Neural progenitor cell (in vitro differentiated cells): ENCODE results near the gene NFATC1. TPM values are rescaled to one million over a fixed set of nuclear protein-coding genes. Genes with fewer than 3 reads are reported as not detected.
A peak's percentile ranks its signal among the peaks of the same experiment; 100 is the strongest.

Experiments
- DNase-seq: peaks from one replicate; pipeline ENCODE4 v3.0.0-alpha.2; 2016; ENCODE audit warnings: low spot score
- H2AFZ ChIP-seq: fragments of 200-600 bp; sonication (generic); replicated peaks from 2 replicates; pipeline ENCODE4 v1.6.1; 2016; ENCODE audit warnings: antibody characterized with exemption
- H3F3A ChIP-seq: fragments of 200-600 bp; sonication (generic); 2 replicates; pipeline ENCODE4 v1.6.1; 2016; ENCODE audit warnings: antibody characterized with exemption, low read depth
- H3K27ac ChIP-seq: fragments of 200-600 bp; sonication (generic); 2 replicates; pipeline ENCODE4 v1.5.1; 2016; ENCODE audit warnings: mild to moderate bottlenecking
- H3K27me3 ChIP-seq: fragments of 200-600 bp; sonication (generic); 2 replicates; pipeline ENCODE4 v1.6.1; 2016; ENCODE audit warnings: mild to moderate bottlenecking, moderate library complexity
- H3K36me3 ChIP-seq: fragments of 200-600 bp; sonication (generic); 2 replicates; pipeline ENCODE4 v1.5.1; 2016
- H3K4me1 ChIP-seq: fragments of 200-600 bp; sonication (generic); 2 replicates; pipeline ENCODE4 v1.6.1; 2016; ENCODE audit warnings: mixed run types
- H3K4me2 ChIP-seq: fragments of 200-600 bp; sonication (generic); 2 replicates; pipeline ENCODE4 v1.6.1; 2016
- H3K4me3 ChIP-seq: fragments of 200-600 bp; sonication (generic); 2 replicates; pipeline ENCODE4 v1.5.1; 2016
- H3K79me2 ChIP-seq: fragments of 200-600 bp; sonication (generic); 2 replicates; pipeline ENCODE4 v1.6.1; 2016; ENCODE audit warnings: low read depth
- H3K9ac ChIP-seq: fragments of 200-600 bp; sonication (generic); 2 replicates; pipeline ENCODE4 v1.6.1; 2016
- H3K9me3 ChIP-seq: fragments of 200-600 bp; sonication (generic); 2 replicates; pipeline ENCODE4 v1.5.1; 2016; ENCODE audit warnings: low read depth
- H4K20me1 ChIP-seq: fragments of 200-600 bp; sonication (generic); 2 replicates; pipeline ENCODE4 v1.6.1; 2016; ENCODE audit warnings: low read depth
- H3K27ac Mint-ChIP-seq: 3 replicates; pipeline ENCODE4 v1.8.0; 2021; ENCODE audit warnings: mixed read lengths
- H3K27me3 Mint-ChIP-seq: 2 replicates; pipeline ENCODE4 v1.8.0; 2022; ENCODE audit warnings: low read depth, mild to moderate bottlenecking, inconsistent platforms, moderate library complexity, mixed read lengths; ENCODE audit not compliant: insufficient read depth
- H3K36me3 Mint-ChIP-seq: 3 replicates; pipeline ENCODE4 v1.8.0; 2021; ENCODE audit warnings: mixed read lengths
- H3K4me1 Mint-ChIP-seq: 3 replicates; pipeline ENCODE4 v1.8.0; 2021; ENCODE audit warnings: mixed read lengths
- H3K4me3 Mint-ChIP-seq: 3 replicates; pipeline ENCODE4 v1.8.0; 2021; ENCODE audit warnings: mild to moderate bottlenecking, moderate library complexity, mixed read lengths
- H3K9me3 Mint-ChIP-seq: 3 replicates; pipeline ENCODE4 v1.8.0; 2020; ENCODE audit warnings: mixed read lengths
- EZH2 ChIP-seq: fragments of 200-600 bp; sonication (generic); IDR thresholded peaks from 2 replicates; pipeline ENCODE4 v1.6.1; 2017; ENCODE audit warnings: antibody characterized with exemption, mild to moderate bottlenecking, moderate library complexity
- EZH2phosphoT487 ChIP-seq: fragments of 200-600 bp; sonication (generic); IDR thresholded peaks from 2 replicates; pipeline ENCODE4 v1.6.1; 2017; ENCODE audit warnings: antibody characterized with exemption
- total RNA-seq: library from RNA; depleted of rRNA; stranded (reverse); fragments of >200 nt; gene quantifications from 2 replicates; pipeline ENCODE4 v1.2.3, GENCODE V29; 2015; ENCODE audit warnings: low replicate concordance
- TF ChIP-seq, protein P1 (sequence below): fragments of 200-600 bp; sonication (generic); IDR thresholded peaks from 2 replicates; pipeline ENCODE4 v1.5.1; 2017; ENCODE audit warnings: antibody characterized with exemption, mild to moderate bottlenecking

Gene NFATC1
- total RNA-seq: 2.2 and 2.3 TPM in 2 replicates

- Histone ChIP-seq H3K27me3 (peaks cover 96% of the 10 kb centered on the region), H3K9me3 (no peaks in the 10 kb centered on the region), H3K79me2 (no peaks in the 10 kb centered on the region), H3F3A (peaks cover 36% of the 10 kb centered on the region), H2AFZ (peak within 1 kb of the TSS; percentile 71), H3K27ac (no peak within 1 kb of the TSS), H3K4me2 (peak within 1 kb of the TSS; percentile 83), H3K36me3 (no peaks in the 10 kb centered on the region), H3K4me3 (peak within 1 kb of the TSS; percentile 55), H4K20me1 (peaks cover 53% of the 10 kb centered on the region), H3K4me1 (peaks cover 16% of the 10 kb centered on the region), H3K9ac (no peak within 1 kb of the TSS)
- Mint-ChIP-seq H3K4me3 (peak within 1 kb of the TSS; percentile 81), H3K27me3 (peaks cover 53% of the 10 kb centered on the region), H3K9me3 (peaks cover 2% of the 10 kb centered on the region), H3K4me1 (peaks cover 19% of the 10 kb centered on the region), H3K27ac (no peak within 1 kb of the TSS), H3K36me3 (no peaks in the 10 kb centered on the region)
- TF ChIP-seq EZH2: no peak
- TF ChIP-seq, protein P1, sequence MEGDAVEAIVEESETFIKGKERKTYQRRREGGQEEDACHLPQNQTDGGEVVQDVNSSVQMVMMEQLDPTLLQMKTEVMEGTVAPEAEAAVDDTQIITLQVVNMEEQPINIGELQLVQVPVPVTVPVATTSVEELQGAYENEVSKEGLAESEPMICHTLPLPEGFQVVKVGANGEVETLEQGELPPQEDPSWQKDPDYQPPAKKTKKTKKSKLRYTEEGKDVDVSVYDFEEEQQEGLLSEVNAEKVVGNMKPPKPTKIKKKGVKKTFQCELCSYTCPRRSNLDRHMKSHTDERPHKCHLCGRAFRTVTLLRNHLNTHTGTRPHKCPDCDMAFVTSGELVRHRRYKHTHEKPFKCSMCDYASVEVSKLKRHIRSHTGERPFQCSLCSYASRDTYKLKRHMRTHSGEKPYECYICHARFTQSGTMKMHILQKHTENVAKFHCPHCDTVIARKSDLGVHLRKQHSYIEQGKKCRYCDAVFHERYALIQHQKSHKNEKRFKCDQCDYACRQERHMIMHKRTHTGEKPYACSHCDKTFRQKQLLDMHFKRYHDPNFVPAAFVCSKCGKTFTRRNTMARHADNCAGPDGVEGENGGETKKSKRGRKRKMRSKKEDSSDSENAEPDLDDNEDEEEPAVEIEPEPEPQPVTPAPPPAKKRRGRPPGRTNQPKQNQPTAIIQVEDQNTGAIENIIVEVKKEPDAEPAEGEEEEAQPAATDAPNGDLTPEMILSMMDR: no peak
- no peak for TF ChIP-seq EZH2phosphoT487
- DNase-seq: peak; percentile 89
Measured at GRCh38 chr18:79395761-79396404, at the start of gene NFATC1. NFATC1 (plus strand) TSS chr18:79395930; CDS start chr18:79396225, 295 bp downstream.

DNA sequence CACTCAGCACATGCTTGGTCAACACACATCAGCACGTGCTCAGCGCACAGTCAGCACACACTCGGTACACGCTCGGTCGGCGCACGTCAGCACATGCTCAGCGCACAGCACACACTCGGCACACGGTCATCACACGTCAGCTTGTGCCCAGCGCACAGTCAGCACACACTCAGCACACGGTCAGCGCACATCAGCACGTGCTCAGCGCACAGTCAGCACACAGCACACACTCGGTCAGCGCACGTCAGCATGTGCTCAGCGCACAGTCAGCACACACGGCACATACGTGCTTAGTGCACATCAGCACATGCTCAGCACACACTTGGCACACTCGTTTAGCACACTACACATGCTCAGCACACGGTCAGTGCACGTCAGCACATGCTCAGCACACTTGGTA, 49.7 kb upstream of the NFATC1 start:
- Mint-ChIP-seq H3K27me3 (peaks cover 5% of the 10 kb centered on the region), H3K36me3 (peaks cover 31% of the 10 kb centered on the region), H3K27ac (no peak overlapping the region), H3K4me1 (no peaks in the 10 kb centered on the region), H3K4me3 (no peak overlapping the region), H3K9me3 (peaks cover 2% of the 10 kb centered on the region)
- TF ChIP-seq, protein P1: no peak
- TF ChIP-seq EZH2 (no peak), EZH2phosphoT487 (no peak)
- no peak overlapping the region for H3K27ac ChIP-seq
- H3K4me1 ChIP-seq: no peaks in the 10 kb centered on the region
- no peaks in the 10 kb centered on the region for H3K27me3 ChIP-seq
- no peaks in the 10 kb centered on the region for H3K9me3 ChIP-seq
- no peak overlapping the region for H3K9ac ChIP-seq
- no peaks in the 10 kb centered on the region for H3K79me2 ChIP-seq
- no peaks in the 10 kb centered on the region for H3F3A ChIP-seq
- no peak overlapping the region for H3K4me2 ChIP-seq
- DNase-seq: no peak
- no peak overlapping the region for H2AFZ ChIP-seq
- H3K36me3 ChIP-seq: no peaks in the 10 kb centered on the region
- no peak overlapping the region for H3K4me3 ChIP-seq
- no peaks in the 10 kb centered on the region for H4K20me1 ChIP-seq

- Histone ChIP-seq H3K4me2 (no peak overlapping the region), H3K36me3 (no peaks in the 10 kb centered on the region)
- no peak overlapping the region for H3K4me3 Mint-ChIP-seq
Measured at GRCh38 chr18:79348066-79348465, 47.7 kb upstream of the NFATC1 start.

More at GRCh38 chr18:79348066-79348465, 47.7 kb upstream of the NFATC1 start:
- no peak overlapping the region for H3K27ac Mint-ChIP-seq
- H3K9ac ChIP-seq: no peak overlapping the region
- no peaks in the 10 kb centered on the region for H3K9me3 ChIP-seq
- no peak overlapping the region for H3K27ac ChIP-seq
- peaks cover 32% of the 10 kb centered on the region for H3K36me3 Mint-ChIP-seq
- peaks cover 5% of the 10 kb centered on the region for H3K27me3 Mint-ChIP-seq
- no peak for DNase-seq
- H3K79me2 ChIP-seq: no peaks in the 10 kb centered on the region
- no peak overlapping the region for H3K4me3 ChIP-seq
- TF ChIP-seq, protein P1: no peak
- TF ChIP-seq EZH2phosphoT487 (no peak), EZH2 (no peak)
- H3K4me1 Mint-ChIP-seq: no peaks in the 10 kb centered on the region
- H2AFZ ChIP-seq: no peak overlapping the region
- H3K27me3 ChIP-seq: no peaks in the 10 kb centered on the region
- H3F3A ChIP-seq: no peaks in the 10 kb centered on the region
- H3K4me1 ChIP-seq: no peaks in the 10 kb centered on the region
- H4K20me1 ChIP-seq: no peaks in the 10 kb centered on the region
- peaks cover 2% of the 10 kb centered on the region for H3K9me3 Mint-ChIP-seq
